ES-I3 (cell line): Measurements from ENCODE around the gene RNU1-1.
"Not testable (repeated sequence)": the region's sequence is repeated elsewhere in the genome, so short reads cannot be mapped to it uniquely, and the experiment has no call there.

ENCODE experiments used
- H3K36me3 ChIP-seq: 2 replicates; pipeline ENCODE4 v1.6.1; 2013; ENCODE audit warnings: mild to moderate bottlenecking, low read length, control low read depth, moderate library complexity; ENCODE audit not compliant: insufficient read depth
- H3K4me1 ChIP-seq: 2 replicates; pipeline ENCODE4 v1.6.1; 2013; ENCODE audit warnings: mild to moderate bottlenecking, control low read depth, low read length; ENCODE audit not compliant: insufficient read depth
- H3K9ac ChIP-seq: 2 replicates; pipeline ENCODE4 v1.6.1; 2013; ENCODE audit warnings: low read depth, mild to moderate bottlenecking, low read length, moderate library complexity
- H3K9me3 ChIP-seq: 2 replicates; pipeline ENCODE4 v1.6.1; 2013; ENCODE audit warnings: mild to moderate bottlenecking, low read length, moderate library complexity; ENCODE audit not compliant: control insufficient read depth, insufficient read depth

Gene RNU1-1

DNA sequence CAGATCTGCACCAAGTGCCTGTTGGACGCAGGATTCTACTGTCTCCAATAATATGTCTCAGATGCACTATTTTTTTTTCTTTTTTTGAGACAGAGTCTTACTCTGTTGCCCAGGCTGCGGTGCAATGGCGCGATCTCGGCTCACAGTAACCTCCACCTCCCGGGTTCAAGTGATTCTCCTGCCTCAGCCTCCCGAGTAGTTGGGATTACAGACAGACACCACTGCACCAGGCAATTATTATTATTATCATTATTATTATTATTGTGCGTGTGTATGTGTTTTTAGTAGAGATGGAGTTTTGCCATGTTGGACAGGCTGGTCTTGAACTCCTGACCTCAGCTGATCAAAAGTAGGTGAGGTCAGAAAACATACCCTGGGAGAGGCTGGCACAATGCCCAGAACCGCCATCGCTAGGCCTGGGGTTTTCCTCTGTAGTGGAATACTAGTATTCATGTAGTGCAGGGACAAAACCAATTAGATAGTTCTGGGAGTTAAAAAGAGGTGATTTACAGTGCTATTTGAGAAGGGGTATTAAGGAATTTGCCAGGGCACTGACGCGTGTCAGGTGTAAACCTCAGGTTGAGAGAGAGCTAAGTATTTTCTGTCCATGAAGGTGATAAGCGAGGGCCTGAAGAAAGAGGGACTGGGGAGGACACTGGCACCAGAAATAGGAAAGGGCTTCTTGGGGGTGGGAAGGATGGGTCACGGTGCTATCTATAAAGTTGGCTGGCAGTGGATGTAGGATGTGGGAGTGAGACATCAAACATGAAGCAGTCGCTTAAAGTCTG is 1.3 kb downstream of the RNU1-1 start:
- not testable (repeated sequence) for H3K4me1 ChIP-seq, H3K9me3 ChIP-seq, H3K36me3 ChIP-seq
- H3K9ac ChIP-seq = 0 out of 2 replicates have a peak overlapping the region, but pooled peaks have one; percentile 20

DNA sequence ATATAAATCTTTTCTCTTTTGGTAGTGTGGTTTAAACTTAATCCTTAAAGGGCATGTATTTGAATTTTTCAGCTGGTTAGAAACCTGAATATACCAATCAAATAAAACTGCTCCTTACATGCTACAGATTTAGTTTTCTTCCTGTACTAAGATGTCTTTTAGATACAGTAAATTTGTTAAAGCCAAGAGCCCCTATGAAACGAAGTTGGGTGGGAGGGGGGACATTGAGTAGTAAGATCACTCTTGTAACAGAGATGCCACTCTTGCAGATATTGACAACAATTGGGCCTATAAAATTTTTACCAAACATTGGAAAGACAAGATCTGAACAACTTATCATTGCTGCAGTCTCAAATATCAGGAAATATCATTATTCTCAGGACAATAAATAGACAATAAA is 2.2 kb downstream of the RNU1-1 start:
- not testable (repeated sequence) for H3K9ac ChIP-seq, H3K9me3 ChIP-seq, H3K4me1 ChIP-seq, H3K36me3 ChIP-seq

DNA sequence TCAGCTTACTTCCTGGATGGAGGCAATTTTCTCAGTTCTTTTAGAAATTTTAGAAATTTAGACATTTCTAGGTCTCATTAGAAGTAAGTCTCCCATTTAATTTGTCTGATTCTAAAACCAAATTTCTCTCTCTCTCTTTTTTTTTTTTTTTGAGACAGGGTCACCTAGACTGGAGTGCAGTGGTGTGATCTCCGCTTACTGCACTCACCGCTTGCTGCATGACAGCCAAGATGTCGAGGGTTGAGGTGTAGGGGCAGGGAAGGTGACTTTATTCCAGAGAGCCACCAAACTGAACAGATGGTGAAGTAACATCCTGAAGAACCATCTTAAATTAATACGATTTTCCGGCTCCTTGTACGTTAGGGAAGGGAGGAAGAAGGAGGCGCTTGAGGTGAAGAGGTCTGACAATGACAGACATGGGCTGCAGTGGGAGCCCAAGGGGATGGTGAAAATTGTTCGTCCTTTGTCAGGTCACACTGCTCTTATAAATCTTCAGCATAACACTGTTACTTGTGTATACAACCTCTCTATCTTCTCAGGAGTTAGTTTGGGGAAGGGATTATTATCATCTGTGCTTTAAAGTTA is 5.1 kb downstream of the RNU1-1 start:
- H3K36me3 ChIP-seq, H3K4me1 ChIP-seq, H3K9ac ChIP-seq, H3K9me3 ChIP-seq: not testable (repeated sequence)

DNA sequence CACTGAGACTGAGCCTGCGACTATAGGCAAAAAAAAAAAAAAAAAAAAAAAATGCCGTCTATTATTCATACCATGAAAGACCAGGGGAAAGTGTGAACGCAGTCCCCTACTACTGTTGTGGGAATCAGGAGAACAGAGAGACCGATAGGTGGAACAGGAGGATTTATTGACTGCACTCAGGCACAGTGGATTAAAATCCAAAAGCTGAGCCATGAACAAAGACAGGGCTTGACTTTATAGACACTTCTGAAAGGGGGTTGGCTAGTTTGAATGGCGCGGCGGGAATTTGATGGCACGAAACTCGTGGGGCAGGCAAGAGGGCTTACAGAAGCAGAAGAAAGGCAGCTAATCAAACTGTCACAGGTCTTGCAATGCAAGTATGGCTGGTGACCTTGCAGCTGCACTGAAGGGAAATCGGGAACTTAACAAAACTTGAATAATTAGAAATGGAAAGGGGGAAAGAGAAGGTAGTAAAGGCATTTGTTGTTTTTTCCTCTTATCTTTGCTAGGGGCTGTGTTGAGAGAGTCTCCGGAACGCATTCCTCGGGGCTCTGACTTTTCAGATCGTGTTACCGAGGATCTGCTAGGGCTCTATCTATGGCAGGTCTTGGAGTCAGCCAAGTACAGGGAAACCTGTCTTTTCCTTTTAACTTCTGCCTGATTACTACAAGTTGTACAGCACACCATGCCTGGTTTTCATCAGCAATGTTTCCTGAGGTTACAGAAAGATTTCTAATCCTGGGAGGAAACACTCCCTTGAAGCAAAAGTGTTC is 7.5 kb downstream of the RNU1-1 start:
- H3K9me3 ChIP-seq = not testable (repeated sequence)

DNA sequence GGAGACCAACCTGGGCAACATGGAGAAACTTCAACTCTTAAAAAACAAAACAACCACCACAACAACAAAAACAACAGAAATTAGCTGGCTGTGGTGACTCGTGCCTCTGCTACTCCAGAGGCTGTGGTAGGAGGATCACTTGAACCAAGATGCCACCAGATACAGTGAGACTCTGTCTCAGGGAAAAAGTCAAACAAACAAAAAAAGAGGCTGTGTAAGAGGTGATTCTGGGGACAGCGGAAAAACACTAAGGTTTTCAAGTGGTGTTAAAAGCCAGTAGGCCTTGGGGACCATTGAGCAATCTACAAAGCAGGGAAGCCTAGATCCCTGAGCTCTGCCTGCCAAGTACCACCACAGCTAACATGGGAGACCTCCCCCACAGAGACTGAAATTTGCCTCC is 8.2 kb downstream of the RNU1-1 start:
- not testable (repeated sequence) for H3K9ac ChIP-seq, H3K36me3 ChIP-seq, H3K4me1 ChIP-seq, H3K9me3 ChIP-seq

More for the DNA sequence above, 7.5 kb downstream of the RNU1-1 start:
- not testable (repeated sequence) for H3K9ac ChIP-seq, H3K36me3 ChIP-seq, H3K4me1 ChIP-seq

DNA sequence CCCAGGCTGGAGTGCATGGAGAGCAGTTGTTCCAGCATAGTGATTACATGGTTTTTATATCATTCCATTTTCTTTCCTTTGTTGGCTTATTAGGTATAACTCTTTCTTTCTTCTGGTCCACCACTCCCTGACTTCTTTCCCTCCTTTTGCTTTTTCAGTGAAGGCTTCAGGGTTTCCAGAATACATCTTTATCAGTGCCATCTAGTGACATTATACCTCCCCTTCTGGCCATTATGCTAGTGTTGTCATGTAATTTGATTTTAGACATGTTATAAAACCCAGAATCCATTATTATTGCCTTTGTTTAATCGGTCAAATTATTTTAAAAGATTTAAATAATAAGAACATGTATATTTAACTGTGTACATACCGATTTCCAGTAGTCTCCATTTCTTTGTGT is 10.6 kb downstream of the RNU1-1 start:
- Histone ChIP-seq H3K4me1 (no peaks in the 10 kb centered on the region), H3K9me3 (no peaks in the 10 kb centered on the region), H3K9ac (no peak overlapping the region), H3K36me3 (no peaks in the 10 kb centered on the region)

DNA sequence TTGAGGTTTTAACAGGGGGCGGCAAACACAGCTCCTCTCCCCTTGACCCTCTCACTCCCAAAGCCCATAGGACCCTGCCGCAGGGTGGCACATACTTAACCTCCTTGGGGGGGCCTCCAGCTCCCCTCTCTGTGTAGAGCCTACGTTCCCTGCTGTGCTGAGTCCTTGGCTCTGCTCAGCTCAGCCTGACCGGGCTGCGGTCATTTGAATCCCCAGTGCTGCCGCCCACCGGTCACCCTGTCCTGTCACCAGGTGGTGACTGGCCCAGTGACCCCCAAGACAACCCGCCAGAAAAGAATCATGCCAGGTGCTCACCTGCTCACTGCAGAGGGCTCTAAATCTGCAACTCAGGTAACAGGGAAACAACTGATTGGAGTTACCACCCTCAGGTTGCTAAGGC is 12.6 kb downstream of the RNU1-1 start:
- H3K4me1 ChIP-seq, H3K9ac ChIP-seq, H3K9me3 ChIP-seq: not testable (repeated sequence)

DNA sequence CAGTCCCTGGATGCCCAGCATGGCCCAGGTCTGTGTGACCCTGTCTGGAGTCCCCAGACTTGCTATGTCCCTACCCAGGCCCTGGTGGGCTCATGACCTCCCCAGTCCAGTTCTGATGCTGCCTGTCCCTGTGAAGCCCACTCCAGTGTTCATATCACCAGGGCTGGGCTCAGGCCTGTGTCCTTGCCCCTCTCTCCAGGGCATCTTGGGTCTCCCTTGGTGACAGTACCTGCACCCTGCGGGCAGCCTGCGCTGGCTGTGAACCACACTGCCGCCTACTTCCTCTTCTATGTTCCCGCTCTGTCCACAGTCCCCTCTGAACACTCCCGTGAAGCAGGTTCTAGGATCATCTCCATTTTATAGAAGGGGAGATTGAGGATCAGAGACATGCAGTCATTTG is 13.1 kb downstream of the RNU1-1 start:
- H3K9me3 ChIP-seq, H3K9ac ChIP-seq, H3K4me1 ChIP-seq, H3K36me3 ChIP-seq: not testable (repeated sequence)

More for the DNA sequence above, 12.6 kb downstream of the RNU1-1 start:
- not testable (repeated sequence) for H3K36me3 ChIP-seq

DNA sequence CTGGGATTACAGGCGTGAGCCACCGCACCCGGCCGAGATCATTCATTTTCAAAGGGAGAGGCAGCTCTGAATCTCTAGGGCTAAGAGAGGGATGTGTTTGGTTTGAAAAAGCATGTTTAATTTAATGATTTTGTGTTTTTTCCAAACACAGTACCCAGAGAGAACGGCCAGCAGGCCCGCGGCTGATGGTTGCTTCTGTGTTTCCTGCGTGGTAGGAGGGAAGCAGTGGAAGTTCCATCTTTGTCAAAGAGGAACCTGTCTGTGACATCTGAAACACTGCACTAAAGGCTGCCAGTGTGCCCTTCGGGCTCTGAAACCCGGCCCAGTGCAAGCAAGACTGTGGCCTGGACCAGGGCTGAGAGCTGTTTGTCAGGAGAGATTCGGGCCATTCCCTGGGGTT is 13.6 kb downstream of the RNU1-1 start:
- H3K4me1 ChIP-seq, H3K9ac ChIP-seq, H3K36me3 ChIP-seq, H3K9me3 ChIP-seq: not testable (repeated sequence)

DNA sequence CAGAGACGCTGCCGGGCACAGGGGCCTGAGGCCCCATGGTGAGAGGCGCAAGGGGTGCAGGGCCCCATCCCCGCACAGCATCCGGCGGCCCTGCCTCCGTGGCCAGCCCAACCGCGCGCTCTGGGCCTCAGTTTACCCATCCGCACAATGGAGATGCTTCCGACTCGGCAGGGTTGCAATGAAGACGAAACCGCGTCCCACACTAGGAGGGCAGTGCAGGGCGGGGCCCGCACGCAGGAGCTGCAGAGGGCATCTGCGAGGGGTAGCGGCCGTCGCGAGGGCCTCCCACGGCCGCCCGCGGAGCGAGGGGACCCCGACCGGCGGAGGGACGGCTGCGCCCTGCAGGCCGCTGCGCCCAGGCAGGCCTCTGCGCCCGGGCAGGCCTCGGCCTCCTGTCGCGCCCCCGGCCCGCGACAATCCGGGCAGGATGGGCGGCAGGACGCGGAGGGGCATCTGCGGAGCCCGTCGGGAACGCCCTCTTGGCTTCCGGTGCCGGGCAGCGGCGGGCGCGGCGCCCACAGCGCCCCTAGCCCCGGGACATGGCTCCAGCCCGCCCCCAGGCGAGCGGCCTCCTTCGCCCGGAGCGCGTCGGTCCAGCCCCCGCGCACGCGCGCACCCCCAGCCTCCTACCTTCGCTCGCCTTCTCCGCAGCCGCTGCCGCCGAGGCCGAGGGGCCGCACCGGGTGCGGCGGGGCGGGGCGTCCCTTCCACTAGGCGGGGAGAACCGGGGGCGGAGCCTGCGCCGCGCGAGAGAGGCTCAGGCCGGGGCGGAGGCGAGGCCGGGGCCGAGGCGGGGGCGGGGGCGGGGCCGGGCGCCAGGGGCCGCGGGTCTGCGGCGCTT is 15.3 kb downstream of the RNU1-1 start:
- peak overlapping the region; percentile 95 for H3K9ac ChIP-seq
- H3K9me3 ChIP-seq = no peaks in the 10 kb centered on the region
- H3K4me1 ChIP-seq = peaks cover under 1% of the 10 kb centered on the region; the same call in 1 of the 2 replicates
- H3K36me3 ChIP-seq = no peaks in the 10 kb centered on the region

DNA sequence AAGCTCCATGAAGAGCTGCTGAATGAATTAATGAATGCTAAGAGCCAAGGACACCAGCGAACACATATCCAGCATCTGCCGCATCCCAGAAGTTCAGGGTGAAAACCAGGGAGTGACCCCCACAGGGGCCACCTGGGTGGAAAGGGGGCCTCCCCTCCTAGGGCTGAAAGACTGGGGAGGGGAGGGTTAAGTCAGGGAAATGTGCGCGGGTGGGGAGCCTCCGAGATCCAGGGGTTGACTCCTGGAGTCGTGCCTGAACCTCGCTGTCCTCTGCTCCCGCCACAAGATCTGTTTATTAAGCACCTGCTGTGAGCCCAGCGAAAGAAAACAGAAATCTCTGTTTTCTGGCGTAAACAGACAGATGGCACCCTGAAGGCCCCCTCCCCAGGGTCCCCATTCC is 16.0 kb downstream of the RNU1-1 start:
- H3K36me3 ChIP-seq, H3K4me1 ChIP-seq, H3K9me3 ChIP-seq: not testable (repeated sequence)
- peak overlapping the region; percentile 66; the same call in 1 of the 2 replicates for H3K9ac ChIP-seq

DNA sequence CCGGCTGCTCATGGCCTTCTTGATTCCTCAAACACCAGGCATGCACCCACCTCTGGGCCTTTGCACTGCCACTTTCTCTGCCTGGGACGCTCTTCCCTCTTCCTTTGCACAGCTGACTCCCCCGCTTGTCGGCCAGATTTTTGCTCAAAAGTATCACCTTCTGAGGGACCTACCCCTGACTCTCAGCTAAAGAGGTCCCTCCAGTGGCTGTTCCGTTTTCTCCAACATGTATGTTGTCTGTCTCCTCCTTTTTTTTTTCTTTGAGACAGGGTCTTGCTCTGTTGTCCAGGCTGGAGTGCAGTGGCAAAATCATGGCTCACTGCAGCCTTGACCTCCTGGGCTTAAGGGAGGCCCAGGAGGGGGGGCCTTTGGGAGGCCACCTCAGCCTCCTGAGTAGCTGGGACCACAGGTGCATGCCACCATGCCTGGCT is 16.6 kb downstream of the RNU1-1 start:
- not testable (repeated sequence) for H3K4me1 ChIP-seq, H3K9me3 ChIP-seq, H3K9ac ChIP-seq, H3K36me3 ChIP-seq

DNA sequence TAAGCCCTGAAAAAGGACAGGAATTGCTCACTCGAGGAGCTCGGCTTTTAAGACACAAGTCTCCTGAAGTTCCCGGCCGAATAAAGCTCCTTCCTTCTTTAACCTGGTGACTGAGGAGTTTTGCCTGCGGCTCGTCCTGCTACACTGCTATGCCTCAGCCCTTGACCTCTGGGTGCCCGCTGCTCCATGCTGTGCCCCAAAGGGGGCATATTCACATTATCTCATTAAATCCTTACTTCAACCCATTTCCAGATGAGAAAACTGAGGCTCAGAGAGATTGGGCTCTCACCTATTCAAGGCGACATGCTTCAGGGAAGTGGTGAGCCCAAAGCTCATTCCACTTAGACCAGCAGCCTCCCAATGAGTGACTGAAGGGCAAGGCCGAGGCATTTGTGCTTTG is 20.4 kb downstream of the RNU1-1 start:
- H3K9me3 ChIP-seq, H3K9ac ChIP-seq, H3K36me3 ChIP-seq: not testable (repeated sequence)
- peaks cover 16% of the 10 kb centered on the region; the same call in 1 of the 2 replicates for H3K4me1 ChIP-seq

DNA sequence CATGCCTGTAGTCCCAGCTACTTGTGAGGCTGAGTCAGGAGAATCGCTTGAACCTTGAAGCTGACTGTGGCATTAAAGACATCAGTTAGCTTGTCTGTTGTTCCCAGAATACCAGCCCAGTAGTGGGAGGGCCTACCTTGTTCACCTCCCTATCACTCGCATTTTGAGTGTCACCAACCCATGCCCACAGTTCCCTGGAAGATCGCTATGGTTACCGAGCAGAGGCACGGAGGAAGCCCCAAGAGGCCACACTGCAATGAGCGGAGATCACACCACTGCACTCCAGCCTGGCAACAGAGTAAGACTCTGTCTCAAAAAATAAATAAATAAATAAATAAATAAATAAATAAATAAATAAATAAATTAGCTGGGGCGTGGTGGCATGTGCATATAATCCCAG is 21.1 kb downstream of the RNU1-1 start:
- H3K9ac ChIP-seq, H3K36me3 ChIP-seq, H3K9me3 ChIP-seq: not testable (repeated sequence)
- peaks cover 16% of the 10 kb centered on the region; the same call in 1 of the 2 replicates for H3K4me1 ChIP-seq
